ENCODE results near the gene SERTM1. TPM values are rescaled to one million over a fixed set of nuclear protein-coding genes. Genes with fewer than 3 reads are reported as not detected.

The SERTM1 gene
- total and polyA plus RNA-seq, 4 donors: not detected

DNA sequence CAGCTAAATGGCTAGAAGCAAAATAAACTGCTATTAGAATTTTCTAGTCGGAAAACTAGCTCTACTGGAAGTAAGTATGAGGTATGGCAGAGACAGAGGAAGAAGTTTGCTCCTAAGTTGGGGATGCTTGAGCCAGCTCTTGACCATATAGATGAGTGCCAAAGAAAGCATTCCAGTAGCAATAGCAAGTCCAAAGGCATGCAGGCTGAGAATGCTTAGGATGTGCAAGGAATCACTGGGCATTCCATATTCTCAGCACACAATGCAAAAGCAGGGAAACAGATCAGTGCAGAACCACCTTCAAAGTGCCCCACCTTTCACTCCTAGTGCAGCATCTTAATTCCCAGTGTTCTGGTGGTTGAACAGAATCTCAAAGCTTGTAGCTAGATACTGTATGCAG lies 32.9 kb downstream of the SERTM1 start:
- no peak overlapping the region for H3K27ac ChIP-seq (ENCODE audit: low read depth in 1 of 2, low read length in 2 of 2)
- WGBS: 76% methylated on average over 1 of the region's 1 CpG
- no peak for TF ChIP-seq TAF1 (conservative IDR thresholded peaks at IDR 0.05)
- no peak for TF ChIP-seq RXRA (IDR thresholded peaks at IDR 0.05)
- TF ChIP-seq, protein P1, sequence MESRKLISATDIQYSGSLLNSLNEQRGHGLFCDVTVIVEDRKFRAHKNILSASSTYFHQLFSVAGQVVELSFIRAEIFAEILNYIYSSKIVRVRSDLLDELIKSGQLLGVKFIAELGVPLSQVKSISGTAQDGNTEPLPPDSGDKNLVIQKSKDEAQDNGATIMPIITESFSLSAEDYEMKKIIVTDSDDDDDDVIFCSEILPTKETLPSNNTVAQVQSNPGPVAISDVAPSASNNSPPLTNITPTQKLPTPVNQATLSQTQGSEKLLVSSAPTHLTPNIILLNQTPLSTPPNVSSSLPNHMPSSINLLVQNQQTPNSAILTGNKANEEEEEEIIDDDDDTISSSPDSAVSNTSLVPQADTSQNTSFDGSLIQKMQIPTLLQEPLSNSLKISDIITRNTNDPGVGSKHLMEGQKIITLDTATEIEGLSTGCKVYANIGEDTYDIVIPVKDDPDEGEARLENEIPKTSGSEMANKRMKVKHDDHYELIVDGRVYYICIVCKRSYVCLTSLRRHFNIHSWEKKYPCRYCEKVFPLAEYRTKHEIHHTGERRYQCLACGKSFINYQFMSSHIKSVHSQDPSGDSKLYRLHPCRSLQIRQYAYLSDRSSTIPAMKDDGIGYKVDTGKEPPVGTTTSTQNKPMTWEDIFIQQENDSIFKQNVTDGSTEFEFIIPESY (IDR thresholded peaks at IDR 0.05): no peak
- no peak overlapping the region for H3K4me3 ChIP-seq (ENCODE audit: low read depth in 1 of 3, low read length in 3 of 3)
- no peaks in the 10 kb centered on the region for H3K4me1 ChIP-seq (ENCODE audit: control insufficient read depth in 4 of 4, insufficient read depth in 4 of 4, low read length in 3 of 4)
- H3K36me3 ChIP-seq (ENCODE audit: control insufficient read depth in 4 of 4, insufficient read depth in 3 of 4, low read depth in 1 of 4, low read length in 3 of 4): no peaks in the 10 kb centered on the region
- no peak for DNase-seq (ENCODE audit: low spot score)
- H3K9ac ChIP-seq (ENCODE audit: low read depth in 1 of 2, low read length in 2 of 2): no peak overlapping the region
- H3K27me3 ChIP-seq (ENCODE audit: control insufficient read depth in 4 of 4, insufficient read depth in 4 of 4, low read length in 3 of 4): no peaks in the 10 kb centered on the region
- no peaks in the 10 kb centered on the region for H3K9me3 ChIP-seq (ENCODE audit: control insufficient read depth in 4 of 4, low read length in 3 of 4)

DNA sequence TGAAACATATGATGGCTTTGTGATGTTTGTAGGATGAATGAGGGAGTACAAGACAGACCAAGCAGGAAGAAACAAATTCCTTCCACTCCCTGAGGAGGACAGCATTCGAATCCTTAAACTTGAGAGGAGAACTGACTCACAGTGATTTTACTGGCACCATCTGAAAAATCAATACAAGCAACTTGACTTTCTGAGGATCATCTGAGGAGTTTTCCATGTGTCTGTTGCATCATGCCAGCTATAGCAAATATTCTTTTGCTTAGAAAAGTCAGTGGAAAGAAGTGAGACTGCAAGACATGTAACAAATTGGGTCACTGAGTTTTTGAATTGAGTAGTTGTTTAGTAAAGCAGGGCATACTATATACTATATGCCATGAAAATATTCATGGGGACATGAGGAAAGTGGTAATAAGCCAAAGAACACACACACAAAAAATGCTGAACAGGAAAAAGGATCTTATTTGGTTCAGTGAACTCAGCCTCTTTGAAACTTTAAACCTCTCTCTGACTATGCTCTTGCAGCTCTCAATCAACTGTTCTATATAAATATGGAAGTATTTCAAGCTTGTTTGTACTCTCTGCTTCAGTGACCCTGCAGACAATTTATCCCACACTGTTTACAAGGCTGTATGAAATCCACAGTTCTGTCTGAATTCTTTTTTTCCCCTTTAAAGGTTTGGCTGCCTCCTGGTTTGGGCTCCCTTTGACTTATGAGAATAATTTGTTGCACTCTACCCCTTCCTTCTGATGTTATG lies 35.5 kb downstream of the SERTM1 start:
- Histone ChIP-seq H3K4me1 (ENCODE audit: control insufficient read depth in 4 of 4, insufficient read depth in 4 of 4, low read length in 3 of 4) (no peaks in the 10 kb centered on the region), H3K27ac (ENCODE audit: low read depth in 1 of 2, low read length in 2 of 2) (no peak overlapping the region)
- TF ChIP-seq, protein P2, sequence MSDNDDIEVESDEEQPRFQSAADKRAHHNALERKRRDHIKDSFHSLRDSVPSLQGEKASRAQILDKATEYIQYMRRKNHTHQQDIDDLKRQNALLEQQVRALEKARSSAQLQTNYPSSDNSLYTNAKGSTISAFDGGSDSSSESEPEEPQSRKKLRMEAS (IDR thresholded peaks at IDR 0.05): no peak
- TF ChIP-seq YY1 (IDR thresholded peaks at IDR 0.05) (no peak), HNF4A (conservative IDR thresholded peaks at IDR 0.05) (no peak), RAD21 (IDR thresholded peaks at IDR 0.05) (no peak), TAF1 (conservative IDR thresholded peaks at IDR 0.05) (no peak), RXRA (IDR thresholded peaks at IDR 0.05) (no peak), HNF4G (IDR thresholded peaks at IDR 0.05) (no peak), FOXA1 (IDR thresholded peaks at IDR 0.05) (no peak), EGR1 (IDR thresholded peaks at IDR 0.05; ENCODE audit: low read depth in 2 of 2) (no peak), JUND (IDR thresholded peaks at IDR 0.05) (no peak), SP1 (IDR thresholded peaks at IDR 0.05) (no peak), NR2F2 (IDR thresholded peaks at IDR 0.05) (no peak), GABPA (IDR thresholded peaks at IDR 0.05 in 1 of 2, conservative IDR thresholded peaks at IDR 0.05 in 1 of 2) (no peak), FOXA2 (IDR thresholded peaks at IDR 0.05) (no peak)
- TF ChIP-seq, protein P3, sequence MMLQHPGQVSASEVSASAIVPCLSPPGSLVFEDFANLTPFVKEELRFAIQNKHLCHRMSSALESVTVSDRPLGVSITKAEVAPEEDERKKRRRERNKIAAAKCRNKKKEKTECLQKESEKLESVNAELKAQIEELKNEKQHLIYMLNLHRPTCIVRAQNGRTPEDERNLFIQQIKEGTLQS (IDR thresholded peaks at IDR 0.05): no peak
- TF ChIP-seq, protein P1 (IDR thresholded peaks at IDR 0.05): no peak
- TF ChIP-seq, protein P4, sequence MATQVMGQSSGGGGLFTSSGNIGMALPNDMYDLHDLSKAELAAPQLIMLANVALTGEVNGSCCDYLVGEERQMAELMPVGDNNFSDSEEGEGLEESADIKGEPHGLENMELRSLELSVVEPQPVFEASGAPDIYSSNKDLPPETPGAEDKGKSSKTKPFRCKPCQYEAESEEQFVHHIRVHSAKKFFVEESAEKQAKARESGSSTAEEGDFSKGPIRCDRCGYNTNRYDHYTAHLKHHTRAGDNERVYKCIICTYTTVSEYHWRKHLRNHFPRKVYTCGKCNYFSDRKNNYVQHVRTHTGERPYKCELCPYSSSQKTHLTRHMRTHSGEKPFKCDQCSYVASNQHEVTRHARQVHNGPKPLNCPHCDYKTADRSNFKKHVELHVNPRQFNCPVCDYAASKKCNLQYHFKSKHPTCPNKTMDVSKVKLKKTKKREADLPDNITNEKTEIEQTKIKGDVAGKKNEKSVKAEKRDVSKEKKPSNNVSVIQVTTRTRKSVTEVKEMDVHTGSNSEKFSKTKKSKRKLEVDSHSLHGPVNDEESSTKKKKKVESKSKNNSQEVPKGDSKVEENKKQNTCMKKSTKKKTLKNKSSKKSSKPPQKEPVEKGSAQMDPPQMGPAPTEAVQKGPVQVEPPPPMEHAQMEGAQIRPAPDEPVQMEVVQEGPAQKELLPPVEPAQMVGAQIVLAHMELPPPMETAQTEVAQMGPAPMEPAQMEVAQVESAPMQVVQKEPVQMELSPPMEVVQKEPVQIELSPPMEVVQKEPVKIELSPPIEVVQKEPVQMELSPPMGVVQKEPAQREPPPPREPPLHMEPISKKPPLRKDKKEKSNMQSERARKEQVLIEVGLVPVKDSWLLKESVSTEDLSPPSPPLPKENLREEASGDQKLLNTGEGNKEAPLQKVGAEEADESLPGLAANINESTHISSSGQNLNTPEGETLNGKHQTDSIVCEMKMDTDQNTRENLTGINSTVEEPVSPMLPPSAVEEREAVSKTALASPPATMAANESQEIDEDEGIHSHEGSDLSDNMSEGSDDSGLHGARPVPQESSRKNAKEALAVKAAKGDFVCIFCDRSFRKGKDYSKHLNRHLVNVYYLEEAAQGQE (IDR thresholded peaks at IDR 0.05): no peak
- TF ChIP-seq, protein P5, sequence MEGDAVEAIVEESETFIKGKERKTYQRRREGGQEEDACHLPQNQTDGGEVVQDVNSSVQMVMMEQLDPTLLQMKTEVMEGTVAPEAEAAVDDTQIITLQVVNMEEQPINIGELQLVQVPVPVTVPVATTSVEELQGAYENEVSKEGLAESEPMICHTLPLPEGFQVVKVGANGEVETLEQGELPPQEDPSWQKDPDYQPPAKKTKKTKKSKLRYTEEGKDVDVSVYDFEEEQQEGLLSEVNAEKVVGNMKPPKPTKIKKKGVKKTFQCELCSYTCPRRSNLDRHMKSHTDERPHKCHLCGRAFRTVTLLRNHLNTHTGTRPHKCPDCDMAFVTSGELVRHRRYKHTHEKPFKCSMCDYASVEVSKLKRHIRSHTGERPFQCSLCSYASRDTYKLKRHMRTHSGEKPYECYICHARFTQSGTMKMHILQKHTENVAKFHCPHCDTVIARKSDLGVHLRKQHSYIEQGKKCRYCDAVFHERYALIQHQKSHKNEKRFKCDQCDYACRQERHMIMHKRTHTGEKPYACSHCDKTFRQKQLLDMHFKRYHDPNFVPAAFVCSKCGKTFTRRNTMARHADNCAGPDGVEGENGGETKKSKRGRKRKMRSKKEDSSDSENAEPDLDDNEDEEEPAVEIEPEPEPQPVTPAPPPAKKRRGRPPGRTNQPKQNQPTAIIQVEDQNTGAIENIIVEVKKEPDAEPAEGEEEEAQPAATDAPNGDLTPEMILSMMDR (IDR thresholded peaks at IDR 0.05; ENCODE audit: low read depth, low read length, missing input control): no peak

More for the DNA sequence above, 35.5 kb downstream of the SERTM1 start:
- no peak overlapping the region for H3K9ac ChIP-seq (ENCODE audit: low read depth in 1 of 2, low read length in 2 of 2)
- H3K9me3 ChIP-seq (ENCODE audit: control insufficient read depth in 4 of 4, low read length in 3 of 4): no peaks in the 10 kb centered on the region
- DNase-seq (ENCODE audit: low spot score): no peak
- H3K36me3 ChIP-seq (ENCODE audit: control insufficient read depth in 4 of 4, insufficient read depth in 3 of 4, low read depth in 1 of 4, low read length in 3 of 4): no peaks in the 10 kb centered on the region
- H3K4me3 ChIP-seq (ENCODE audit: low read depth in 1 of 3, low read length in 3 of 3): no peak overlapping the region
- peaks cover 0 to 4% (median 0%) of the 10 kb centered on the region in 4 donors for H3K27me3 ChIP-seq (ENCODE audit: control insufficient read depth in 4 of 4, insufficient read depth in 4 of 4, low read length in 3 of 4)
- 63% methylated on average over 1 of the region's 1 CpG for WGBS
